ENCODE measurements around the gene CHCHD4. TPM values are rescaled to one million over a fixed set of nuclear protein-coding genes. Genes with fewer than 3 reads are reported as not detected.
A peak's percentile ranks its signal among the peaks of the same experiment; 100 is the strongest.

The CHCHD4 gene
- total and polyA plus RNA-seq, 2 of the 13 experiments (the other 11 are each of a cell fraction or from before 2014, with no cell fraction given): 15.8 to 24.1 TPM

- TF ChIP-seq GLMP (CRISPR knock-in tag; IDR thresholded peaks at IDR 0.05; ENCODE audit: borderline replicate concordance): 0 out of 2 replicates have a peak, but pooled peaks have one; percentile 47
- TF ChIP-seq MIER3 (CRISPR knock-in tag; IDR thresholded peaks at IDR 0.05; ENCODE audit: borderline replicate concordance): 0 out of 2 replicates have a peak, but pooled peaks have one; percentile 47
- peak; percentile 12 for TF ChIP-seq DBP (CRISPR knock-in tag; IDR thresholded peaks at IDR 0.05; ENCODE audit: not compliant biosample characterization)
- no peak for TF ChIP-seq ZNF672 (CRISPR knock-in tag; IDR thresholded peaks at IDR 0.05)
- peak; percentile 97 for TF ChIP-seq HINFP (CRISPR knock-in tag; IDR thresholded peaks at IDR 0.05; ENCODE audit: low read depth)
- 0 out of 2 replicates have a peak, but pooled peaks have one; percentile 8 for TF ChIP-seq ZNF749 (CRISPR knock-in tag; IDR thresholded peaks at IDR 0.05; ENCODE audit: borderline replicate concordance)
- no peak for TF ChIP-seq RFX3 (CRISPR knock-in tag; IDR thresholded peaks at IDR 0.05)
- TF ChIP-seq TARDBP (CRISPR knock-in tag; IDR thresholded peaks at IDR 0.05): 0 out of 2 replicates have a peak, but pooled peaks have one; percentile 5
- no peak for TF ChIP-seq ZSCAN29 (CRISPR knock-in tag; conservative IDR thresholded peaks at IDR 0.05)
- no peak for TF ChIP-seq GLI4 (CRISPR knock-in tag; IDR thresholded peaks at IDR 0.05; ENCODE audit: borderline replicate concordance)
- no peak for TF ChIP-seq TBP (CRISPR knock-in tag; IDR thresholded peaks at IDR 0.05)
- TF ChIP-seq NR3C1 (CRISPR knock-in tag; IDR thresholded peaks at IDR 0.05): no peak
- TF ChIP-seq KLF6 (CRISPR knock-in tag; IDR thresholded peaks at IDR 0.05): no peak
- no peak for TF ChIP-seq ZNF451 (CRISPR knock-in tag; IDR thresholded peaks at IDR 0.05)
- TF ChIP-seq IRX3 (CRISPR knock-in tag; IDR thresholded peaks at IDR 0.05; ENCODE audit: borderline replicate concordance, low read depth): 0 out of 2 replicates have a peak, but pooled peaks have one; percentile 30
- TF ChIP-seq ATF4 (CRISPR knock-in tag; IDR thresholded peaks at IDR 0.05): no peak
- peak; percentile 77 for TF ChIP-seq SAP130 (CRISPR knock-in tag; IDR thresholded peaks at IDR 0.05; ENCODE audit: low read depth)
- TF ChIP-seq GFI1 (CRISPR knock-in tag; IDR thresholded peaks at IDR 0.05; ENCODE audit: borderline replicate concordance): peak; percentile 61; the same call in 1 of the 2 replicates
- no peak for TF ChIP-seq ZNF512B (CRISPR knock-in tag; IDR thresholded peaks at IDR 0.05; ENCODE audit: borderline replicate concordance)
- TF ChIP-seq GPN1 (CRISPR knock-in tag; IDR thresholded peaks at IDR 0.05; ENCODE audit: borderline replicate concordance): no peak
- TF ChIP-seq DMAP1 (CRISPR knock-in tag; IDR thresholded peaks at IDR 0.05): peak; percentile 95
- no peak for TF ChIP-seq MLX (CRISPR knock-in tag; IDR thresholded peaks at IDR 0.05)
- TF ChIP-seq ASH2L (IDR thresholded peaks at IDR 0.05; ENCODE audit: insufficient read length, low read depth, low read length): peak; percentile 50
Measured at GRCh38 chr3:14124223-14124614, 451 bp downstream of the CHCHD4 start (continued).
